ENCODE measurements around the gene TGM2.

The TGM2 gene

GRCh38 chr20:38129248-38129865 is 35.7 kb downstream of the TGM2 start:
- no peak for TF ChIP-seq CTCF (IDR thresholded peaks at IDR 0.05; ENCODE audit: insufficient read depth, low read length, missing control alignments)
- H3K4me3 ChIP-seq (ENCODE audit: low read depth, low read length): no peak overlapping the region
- CTCF ChIA-PET: interaction anchor here (0.9 to 1.2 kb wide), 2 partner anchors 56 to 76 kb away, joined by 3 to 5 read pairs; no protein-coding TSS in a partner anchor
- no peak for DNase-seq (ENCODE audit: low read depth, low spot score)
- POLR2A ChIA-PET: no interaction called here

GRCh38 chr20:38128691-38129090 is 36.4 kb downstream of the TGM2 start:
- no peak for DNase-seq (ENCODE audit: low read depth, low spot score)
- ChIA-PET CTCF (interaction anchor here (0.9 to 1.3 kb wide), 4 partner anchors 14 to 93 kb away, joined by 3 to 5 read pairs (median 4); no protein-coding TSS in a partner anchor), POLR2A (interaction anchor here (1.2 kb wide), 1 partner anchor 19 kb away, joined by 3 read pairs; no protein-coding TSS in a partner anchor)
- H3K4me3 ChIP-seq (ENCODE audit: low read depth, low read length): no peak overlapping the region
- no peak for TF ChIP-seq CTCF (IDR thresholded peaks at IDR 0.05; ENCODE audit: insufficient read depth, low read length, missing control alignments)

- ChIA-PET CTCF (interaction anchor here (0.9 to 1.3 kb wide), 5 partner anchors 13 to 93 kb away, joined by 3 to 5 read pairs (median 4); no protein-coding TSS in a partner anchor), POLR2A (interaction anchor here (1.2 kb wide), 1 partner anchor 20 kb away, joined by 3 read pairs; no protein-coding TSS in a partner anchor)
- no peak for DNase-seq (ENCODE audit: low read depth, low spot score)
- no peak overlapping the region for H3K4me3 ChIP-seq (ENCODE audit: low read depth, low read length)
- TF ChIP-seq CTCF (IDR thresholded peaks at IDR 0.05; ENCODE audit: insufficient read depth, low read length, missing control alignments): no peak
These were observed 37.0 kb downstream of the TGM2 start for GRCh38 chr20:38127920-38128528.

- CTCF ChIA-PET: interaction anchor here (0.8 to 1.3 kb wide), 5 partner anchors 9 to 94 kb away, joined by 3 to 7 read pairs (median 4); no protein-coding TSS in a partner anchor
- TF ChIP-seq CTCF (IDR thresholded peaks at IDR 0.05; ENCODE audit: insufficient read depth, low read length, missing control alignments): no peak
- no peak for DNase-seq (ENCODE audit: low read depth, low spot score)
- POLR2A ChIA-PET: no interaction called here
- H3K4me3 ChIP-seq (ENCODE audit: low read depth, low read length): no peak overlapping the region
These were observed 38.0 kb downstream of the TGM2 start for GRCh38 chr20:38126932-38127621.

- no peak for TF ChIP-seq CTCF (IDR thresholded peaks at IDR 0.05; ENCODE audit: insufficient read depth, low read length, missing control alignments)
- no peak overlapping the region for H3K4me3 ChIP-seq (ENCODE audit: low read depth, low read length)
- ChIA-PET POLR2A (no interaction called here), CTCF (interaction anchor here (0.8 to 1.3 kb wide), 6 partner anchors 10 to 95 kb away, joined by 3 to 7 read pairs (median 4); no protein-coding TSS in a partner anchor)
- DNase-seq (ENCODE audit: low read depth, low spot score): no peak
These were observed 38.7 kb downstream of the TGM2 start for GRCh38 chr20:38126146-38126921.
